Heart left ventricle (tissue), 16 donors: Measurements from ENCODE around the gene RRM1. TPM values are rescaled to one million over a fixed set of nuclear protein-coding genes. Genes with fewer than 3 reads are reported as not detected.
A peak's percentile ranks its signal among the peaks of the same experiment; 100 is the strongest.

Source experiments
- ATAC-seq, 4 donors: fragments of 200-7000 bp; cut with Tn5 transposase; one replicate each; pipeline ENCODE4 v1.9.1; 2020 to 2022; ENCODE audit warnings: moderate library complexity in 4 of 4, mild to moderate bottlenecking in 3 of 4, moderate number of reproducible peaks in 1 of 4
- DNase-seq, 5 donors: peaks; one replicate each; pipeline ENCODE4 v3.0.0-alpha.2; 2020
- H3K27ac ChIP-seq, 12 donors: fragments of 200-600 bp; sonication (generic) in 4 of 12; one replicate each; pipeline versions ENCODE4 v1.5.0 to v1.8.0; 2016 to 2022; ENCODE audit warnings: mild to moderate bottlenecking in 2 of 12
- H3K27me3 ChIP-seq, 9 donors: fragments of 200-600 bp; sonication (generic) in 2 of 9; one replicate each; pipeline versions ENCODE4 v1.5.1 to v1.8.0; 2016 to 2022; ENCODE audit warnings: mild to moderate bottlenecking in 3 of 9
- H3K36me3 ChIP-seq, 9 donors: fragments of 200-600 bp; sonication (generic) in 2 of 9; one replicate each; pipeline versions ENCODE4 v1.5.0 to v1.8.0; 2018 to 2022; ENCODE audit warnings: mild to moderate bottlenecking in 2 of 9
- H3K4me1 ChIP-seq, 12 donors: fragments of 200-600 bp; sonication (generic) in 4 of 12; one replicate each; pipeline versions ENCODE4 v1.5.0 to v1.8.0; 2016 to 2022; ENCODE audit warnings: mild to moderate bottlenecking in 3 of 12
- H3K4me3 ChIP-seq, 12 donors: fragments of 200-600 bp; sonication (generic) in 4 of 12; one replicate each; pipeline versions ENCODE4 v1.5.0 to v1.8.0; 2017 to 2022; ENCODE audit warnings: mild to moderate bottlenecking in 9 of 12, moderate library complexity in 4 of 12
- H3K9me3 ChIP-seq, 12 donors: fragments of 200-600 bp; sonication (generic) in 4 of 12; one replicate each; pipeline versions ENCODE4 v1.5.0 to v1.8.0; 2016 to 2022; ENCODE audit warnings: mild to moderate bottlenecking in 1 of 12
- POLR2A ChIP-seq, 2 donors: fragments of 450-650 bp; IDR thresholded peaks; one replicate each; pipeline ENCODE4 v1.6.1; 2017; ENCODE audit warnings: antibody characterized with exemption in 2 of 2, mild to moderate bottlenecking in 2 of 2, moderate library complexity in 2 of 2
- WGBS, 4 donors: extraction: QIAGEN DNeasy Blood & Tissue Kit in 2 of 4; methylation state at CpG; one replicate each; pipeline versions ENCODE4 v1.1.5 to v1.1.7; 2013 to 2018; 5-methylcytosine and 5-hydroxymethylcytosine counted together
- intact Hi-C, 10 donors: fragments of 100-400 bp; cut with DNase I; formaldehyde crosslinking; loops; one replicate each; pipeline versions ENCODE4 v1.11.1 to v1.14.2; 2022
- polyA plus RNA-seq, 2 donors: library from polyadenylated mRNA; stranded (reverse); fragments of 200-250 nt; gene quantifications; one replicate each; pipeline ENCODE4 v1.2.3, GENCODE V29; 2013
- total RNA-seq, 9 donors: library from RNA; depleted of rRNA in 2 of 9; stranded (reverse); fragments of >200 nt in 2 of 9; fragmentation: NEBNext Ultra II Directional in 3 of 9; extraction: Animal tissue kit (Norgen Biotek cat#: 25700) in 3 of 9; gene quantifications; one replicate each; pipeline versions ENCODE4 v1.1.0 to v1.2.4, GENCODE V29; 2016 to 2023
- TF ChIP-seq, protein P1 (sequence below), 12 donors: fragments of 200-600 bp; sonication (generic) in 4 of 12; IDR thresholded peaks; one replicate each; pipeline versions ENCODE4 v1.5.0 to v1.8.0; 2018 to 2022; ENCODE audit warnings: antibody characterized with exemption in 12 of 12, mild to moderate bottlenecking in 5 of 12
- donor health status: ischemic (EF 13 %, LVEDD 7.1; RV severe dilation, severe dysfunction).
- donor health status: healthy with polysubstance abuse.
- donor health status: DM: no; HTN: yes; CAD: no.
- donor health status: DM: no; HTN: no; CAD: no.
- donor health status: ischemic (EF 25% LVEDD 6.9; RV normal size, moderate dysfunction).
- donor health status: ischemic (EF 25% LVEDD 5.7; RV mildly dilated, moderate dysfunction).
- donor health status: healthy.
- donor health status: DM: yes; HTN: yes; CAD: no.
- donor health status: ischemic (EF 35%, LVEDD 5.7; RV mildly dilated, moderate dysfunction).
- donor health status: nonischemic (EF 11% LVEDD 7.7; RV severe dilation, severe dysfunction).
- donor health status: DM: yes; HTN: yes; CAD: no.
- donor health status: PGD.
- donor health status: ischemic (EF 29% LVEDD 5.4; RV normal size, mild dysfunction).
- donor health status: nonischemic (EF 23%, LVEDD 6.1; RV moderate dilation, normal function).

The RRM1 gene
- total and polyA plus RNA-seq, 11 donors = 4.2 to 44.7 (median 27.6) TPM

DNA sequence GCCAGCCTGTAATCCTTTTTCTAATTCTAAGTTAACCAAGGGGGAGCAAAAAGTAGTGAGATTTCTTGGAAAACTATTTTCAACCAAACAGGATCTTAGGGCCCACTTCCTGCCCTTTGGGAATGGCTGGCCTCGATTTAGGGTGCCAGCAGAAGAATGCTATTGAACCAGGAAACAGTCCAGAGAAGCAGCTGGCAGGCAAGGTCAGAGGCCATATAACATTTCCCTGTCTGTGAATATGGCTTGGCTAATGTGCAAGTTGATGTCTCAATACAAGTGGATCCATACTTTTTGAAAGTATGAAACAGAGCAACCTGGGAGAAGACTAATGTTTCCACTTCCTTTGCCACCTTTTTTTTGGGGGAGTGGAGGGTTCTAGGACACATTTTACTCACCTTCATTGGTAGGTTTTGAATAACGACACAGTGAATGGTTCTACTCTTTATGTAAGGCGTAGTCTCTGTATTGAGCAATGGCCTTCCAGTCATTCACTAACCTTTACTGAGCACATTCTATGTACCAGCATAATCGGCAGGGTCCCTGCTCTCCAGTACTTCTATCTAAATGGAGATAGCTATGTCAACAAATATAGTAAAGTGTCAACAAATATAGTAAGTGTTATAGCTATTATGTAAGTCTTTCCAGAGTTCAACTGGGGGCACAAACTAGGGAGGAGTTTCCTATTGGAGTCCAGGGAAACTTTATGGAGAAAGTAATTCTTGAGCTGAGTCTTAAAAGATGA, 34.2 kb upstream of the RRM1 start:
- Histone ChIP-seq H3K4me3 (no peak overlapping the region), H3K4me1 (peaks cover 0 to 33% (median 19%) of the 10 kb centered on the region in 12 donors), H3K36me3 (peaks cover 0 to 56% (median 37%) of the 10 kb centered on the region in 9 donors), H3K27me3 (no peaks in the 10 kb centered on the region), H3K9me3 (no peaks in the 10 kb centered on the region), H3K27ac (no peak overlapping the region)
- DNase-seq (no peak), ATAC-seq (peak in 1 of 4 donors; percentile 23)
- TF ChIP-seq, protein P1, sequence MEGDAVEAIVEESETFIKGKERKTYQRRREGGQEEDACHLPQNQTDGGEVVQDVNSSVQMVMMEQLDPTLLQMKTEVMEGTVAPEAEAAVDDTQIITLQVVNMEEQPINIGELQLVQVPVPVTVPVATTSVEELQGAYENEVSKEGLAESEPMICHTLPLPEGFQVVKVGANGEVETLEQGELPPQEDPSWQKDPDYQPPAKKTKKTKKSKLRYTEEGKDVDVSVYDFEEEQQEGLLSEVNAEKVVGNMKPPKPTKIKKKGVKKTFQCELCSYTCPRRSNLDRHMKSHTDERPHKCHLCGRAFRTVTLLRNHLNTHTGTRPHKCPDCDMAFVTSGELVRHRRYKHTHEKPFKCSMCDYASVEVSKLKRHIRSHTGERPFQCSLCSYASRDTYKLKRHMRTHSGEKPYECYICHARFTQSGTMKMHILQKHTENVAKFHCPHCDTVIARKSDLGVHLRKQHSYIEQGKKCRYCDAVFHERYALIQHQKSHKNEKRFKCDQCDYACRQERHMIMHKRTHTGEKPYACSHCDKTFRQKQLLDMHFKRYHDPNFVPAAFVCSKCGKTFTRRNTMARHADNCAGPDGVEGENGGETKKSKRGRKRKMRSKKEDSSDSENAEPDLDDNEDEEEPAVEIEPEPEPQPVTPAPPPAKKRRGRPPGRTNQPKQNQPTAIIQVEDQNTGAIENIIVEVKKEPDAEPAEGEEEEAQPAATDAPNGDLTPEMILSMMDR (IDR thresholded peaks at IDR 0.05) = no peak
- no peak for TF ChIP-seq POLR2A (IDR thresholded peaks at IDR 0.05)
- WGBS, 4 donors = 65 to 73% (median 68%) methylated on average over 4 of the region's 4 CpGs
- intact Hi-C loops = loop anchor here in 1 of 10 donors (10.0 kb wide), 1 partner anchor 126 kb away; no protein-coding TSS in a partner anchor

DNA sequence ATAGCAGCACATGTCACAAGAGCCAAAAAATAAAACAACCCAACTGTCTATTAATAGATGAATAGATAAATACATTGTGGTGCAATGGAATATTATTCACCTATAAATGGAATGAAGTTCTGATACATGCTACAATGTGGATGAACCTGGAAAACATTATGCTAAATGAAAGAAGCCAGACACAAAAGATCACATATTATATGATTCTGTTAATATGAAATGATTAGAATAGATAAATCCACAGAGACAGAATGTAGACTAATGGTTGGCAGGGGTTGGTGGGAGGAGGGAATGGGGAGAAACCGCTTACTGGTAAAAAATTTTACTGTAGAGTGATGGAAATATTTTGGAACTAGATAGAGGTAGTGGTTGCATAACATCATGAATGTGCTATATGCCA, 32.9 kb upstream of the RRM1 start:
- Histone ChIP-seq H3K27me3 (no peaks in the 10 kb centered on the region), H3K4me3 (no peak overlapping the region), H3K27ac (no peak overlapping the region), H3K9me3 (no peaks in the 10 kb centered on the region), H3K4me1 (peaks cover 0 to 47% (median 30%) of the 10 kb centered on the region in 12 donors), H3K36me3 (peaks cover 0 to 43% (median 27%) of the 10 kb centered on the region in 9 donors)
- intact Hi-C loops = loop anchor here in 1 of 10 donors (10.0 kb wide), 1 partner anchor 127 kb away; no protein-coding TSS in a partner anchor
- TF ChIP-seq, protein P1 (IDR thresholded peaks at IDR 0.05) = no peak
- no peak for TF ChIP-seq POLR2A (IDR thresholded peaks at IDR 0.05)
- no peak for DNase-seq
- 96 to 100% (median 97%) methylated on average over 1 of the region's 1 CpG for WGBS, 4 donors
- no peak for ATAC-seq

DNA sequence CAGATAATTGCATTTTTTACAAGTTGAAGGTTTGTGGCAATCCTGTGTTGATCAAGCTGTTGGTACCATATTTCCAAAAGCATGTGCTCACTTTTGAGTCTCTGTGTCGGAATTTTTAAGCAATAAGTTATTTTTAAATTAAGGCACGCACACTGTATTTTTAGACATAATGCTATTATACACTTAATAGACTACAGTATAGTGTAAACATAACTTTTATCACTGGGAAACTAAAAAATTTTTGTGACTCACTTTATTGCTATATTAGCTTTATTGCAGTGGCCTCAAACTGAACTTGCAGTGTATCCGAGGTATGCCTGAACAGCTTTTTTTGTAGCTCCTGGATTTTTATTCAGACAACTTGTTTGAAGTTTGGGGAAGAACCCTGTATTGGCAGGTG, 31.3 kb upstream of the RRM1 start:
- no peak for ATAC-seq
- peaks cover 0 to 39% (median 24%) of the 10 kb centered on the region in 9 donors for H3K36me3 ChIP-seq

More for the DNA sequence above, 31.3 kb upstream of the RRM1 start:
- H3K4me1 ChIP-seq = peaks cover 0 to 46% (median 25%) of the 10 kb centered on the region in 12 donors
- intact Hi-C loops = loop anchor here in 1 of 10 donors (10.0 kb wide), 1 partner anchor 129 kb away; no protein-coding TSS in a partner anchor
- no peaks in the 10 kb centered on the region for H3K9me3 ChIP-seq
- no peak overlapping the region for H3K27ac ChIP-seq
- TF ChIP-seq, protein P1 (IDR thresholded peaks at IDR 0.05) = no peak
- no peak for TF ChIP-seq POLR2A (IDR thresholded peaks at IDR 0.05)
- H3K4me3 ChIP-seq = no peak overlapping the region
- DNase-seq = no peak
- H3K27me3 ChIP-seq = no peaks in the 10 kb centered on the region
- 83 to 95% (median 90%) methylated on average over 3 of the region's 3 CpGs for WGBS, 4 donors
